Stimulated activated CD4-positive, alpha-beta T cell treated with anti-CD3 and anti-CD28 coated beads, Interleukin-1b, Interleukin-23, amount 100 ng/mL, for 1 hour (primary cell): ENCODE results near the gene PPP1R14C.

ENCODE experiments used
- DNase-seq, 2 donors: peaks; one replicate each; pipeline ENCODE4 v3.0.0-alpha.2; 2020; ENCODE audit warnings: low read depth in 2 of 2

The PPP1R14C gene

DNA sequence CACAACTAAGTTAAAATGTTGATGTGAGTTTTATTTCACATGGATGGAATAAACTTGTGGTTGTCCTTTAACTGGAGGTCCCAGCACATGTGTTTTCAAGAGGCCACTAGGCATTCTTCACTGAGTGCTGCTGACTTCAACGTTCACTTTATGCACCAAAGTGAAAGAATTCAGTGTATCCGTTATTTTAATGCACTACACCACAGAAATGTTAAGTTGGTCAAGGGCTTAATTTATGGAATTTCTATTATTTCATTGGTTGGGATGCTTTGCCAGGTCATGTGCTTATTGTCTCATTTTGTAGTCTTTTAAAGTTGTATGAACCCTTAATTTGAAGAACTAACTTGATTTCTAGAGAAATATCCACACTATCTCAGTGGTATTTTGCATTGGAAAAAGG is 106.4 kb downstream of the PPP1R14C start:
- DNase-seq = no peak

DNA sequence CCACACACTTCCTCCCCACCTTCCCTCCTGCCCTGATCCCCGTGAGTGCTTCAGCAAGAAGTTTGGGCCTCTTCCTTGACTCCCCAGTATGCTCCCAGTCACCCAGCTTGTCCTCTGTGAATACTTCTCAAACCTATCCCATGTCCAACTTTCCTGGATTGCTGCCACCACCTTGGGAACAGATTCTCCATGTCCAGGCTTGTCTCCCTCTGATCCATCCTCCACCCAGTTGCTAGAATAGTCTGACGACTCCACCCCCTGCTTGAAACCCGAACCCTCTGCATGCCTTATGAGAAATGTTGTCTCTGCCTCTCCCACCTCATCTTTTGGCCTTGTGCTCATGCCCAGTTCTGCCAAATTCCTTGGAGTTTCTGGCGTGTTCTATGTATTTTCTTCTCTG is 108.0 kb downstream of the PPP1R14C start:
- no peak for DNase-seq

GRCh38 chr6:150251566-150252186 is 108.8 kb downstream of the PPP1R14C start:
- DNase-seq = no peak

DNA sequence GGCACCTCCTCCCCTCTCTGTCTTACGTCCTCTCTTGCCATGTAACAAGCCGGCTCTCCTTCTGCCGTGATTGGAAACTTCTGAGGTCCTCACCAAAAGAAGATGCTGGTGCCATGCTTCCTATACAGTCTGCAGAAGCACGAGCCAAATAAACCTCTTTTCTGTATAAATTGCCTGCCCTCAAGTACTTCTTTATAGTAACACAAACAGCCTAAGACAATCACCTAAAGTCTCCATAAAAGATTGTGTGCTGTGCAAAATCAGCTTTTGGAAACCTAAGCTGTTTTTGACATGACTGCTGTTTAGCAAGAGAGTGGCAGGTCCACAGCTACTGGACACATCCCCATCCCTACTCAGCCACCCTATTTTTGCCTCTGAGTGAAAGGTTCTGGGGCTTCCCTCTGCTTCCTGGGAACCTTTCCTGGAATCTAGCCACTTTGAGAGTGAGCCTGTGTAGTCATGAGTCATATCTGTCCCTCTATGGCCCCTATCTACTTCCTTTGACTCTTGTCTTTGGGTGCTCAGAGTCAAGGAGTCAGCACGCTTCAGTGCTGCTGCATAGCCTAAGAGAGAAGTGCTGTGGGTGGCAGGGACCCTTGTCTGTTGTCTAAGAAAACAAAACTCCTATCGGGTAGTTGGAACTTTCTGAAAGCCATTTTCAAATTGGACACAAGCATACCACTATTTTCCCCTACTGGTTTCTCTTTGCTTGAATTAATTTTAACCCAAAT is 110.0 kb downstream of the PPP1R14C start:
- no peak for DNase-seq

- no peak for DNase-seq
Measured at GRCh38 chr6:150253489-150253888, 110.6 kb downstream of the PPP1R14C start.

DNA sequence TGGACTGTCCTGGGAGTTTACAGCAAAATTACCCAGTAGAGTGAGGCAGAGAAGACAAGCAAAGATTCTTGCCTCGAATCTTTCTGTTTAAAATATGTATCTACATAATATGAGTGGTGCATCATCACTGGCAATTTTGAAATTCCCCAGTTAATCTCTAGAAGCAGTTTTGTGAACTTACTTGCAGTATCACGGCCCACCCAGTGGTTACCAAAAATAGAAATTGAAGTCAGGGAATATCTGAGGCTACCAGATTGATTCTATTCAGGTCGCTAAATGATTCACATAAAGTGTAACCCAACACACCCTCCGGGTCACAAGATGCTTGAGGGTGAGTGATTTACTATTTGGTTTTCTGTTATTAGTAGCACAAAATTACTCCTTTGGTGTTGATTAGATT is 111.9 kb downstream of the PPP1R14C start:
- no peak for DNase-seq

GRCh38 chr6:150255840-150256239 is 113.0 kb downstream of the PPP1R14C start:
- no peak for DNase-seq

- no peak for DNase-seq
Measured at GRCh38 chr6:150256618-150257272, 113.9 kb downstream of the PPP1R14C start.

DNA sequence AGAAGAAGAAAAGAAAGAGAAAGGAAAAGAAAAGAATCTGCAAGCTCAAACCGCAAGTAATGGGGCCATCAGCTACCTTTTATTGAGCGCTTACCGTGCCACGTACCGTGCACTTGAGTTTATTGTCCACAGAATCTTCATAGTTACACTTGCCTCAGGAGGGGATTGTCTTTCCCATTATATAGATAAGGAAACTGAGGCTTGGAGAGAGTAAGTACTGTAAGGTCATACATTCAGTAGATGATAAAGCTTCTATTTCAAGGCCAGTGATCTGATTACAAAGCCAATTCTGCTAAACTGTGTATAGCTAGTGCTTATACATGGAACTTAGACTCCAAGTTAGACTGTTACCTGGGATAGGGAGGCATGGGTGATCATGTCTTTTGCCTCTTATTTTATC is 115.5 kb downstream of the PPP1R14C start:
- DNase-seq = no peak

DNA sequence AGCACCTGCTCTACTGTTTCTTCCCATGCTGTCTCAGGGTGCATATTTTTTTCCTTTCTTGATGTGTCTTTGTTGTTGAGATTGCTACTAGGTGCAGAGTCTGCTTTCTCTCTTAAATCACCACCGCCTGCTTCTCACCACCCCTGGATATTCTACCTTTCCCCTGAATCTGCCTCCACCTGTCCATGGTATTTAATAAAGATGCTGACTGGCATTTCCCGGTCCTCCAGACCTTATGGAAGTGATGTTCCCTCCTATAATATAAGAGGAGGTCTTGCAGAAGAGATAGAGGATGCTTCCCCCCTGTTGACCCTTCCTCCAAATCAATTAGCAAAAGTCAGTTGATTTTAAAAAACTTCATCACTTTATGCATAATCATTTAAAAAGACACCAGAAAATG is 118.1 kb downstream of the PPP1R14C start:
- no peak for DNase-seq

GRCh38 chr6:150261997-150262697 is 119.3 kb downstream of the PPP1R14C start:
- no peak for DNase-seq

- no peak for DNase-seq
Measured at GRCh38 chr6:150263765-150264404, 121.0 kb downstream of the PPP1R14C start.

- no peak for DNase-seq
Measured at GRCh38 chr6:150266309-150266708, 123.5 kb downstream of the PPP1R14C start.

DNA sequence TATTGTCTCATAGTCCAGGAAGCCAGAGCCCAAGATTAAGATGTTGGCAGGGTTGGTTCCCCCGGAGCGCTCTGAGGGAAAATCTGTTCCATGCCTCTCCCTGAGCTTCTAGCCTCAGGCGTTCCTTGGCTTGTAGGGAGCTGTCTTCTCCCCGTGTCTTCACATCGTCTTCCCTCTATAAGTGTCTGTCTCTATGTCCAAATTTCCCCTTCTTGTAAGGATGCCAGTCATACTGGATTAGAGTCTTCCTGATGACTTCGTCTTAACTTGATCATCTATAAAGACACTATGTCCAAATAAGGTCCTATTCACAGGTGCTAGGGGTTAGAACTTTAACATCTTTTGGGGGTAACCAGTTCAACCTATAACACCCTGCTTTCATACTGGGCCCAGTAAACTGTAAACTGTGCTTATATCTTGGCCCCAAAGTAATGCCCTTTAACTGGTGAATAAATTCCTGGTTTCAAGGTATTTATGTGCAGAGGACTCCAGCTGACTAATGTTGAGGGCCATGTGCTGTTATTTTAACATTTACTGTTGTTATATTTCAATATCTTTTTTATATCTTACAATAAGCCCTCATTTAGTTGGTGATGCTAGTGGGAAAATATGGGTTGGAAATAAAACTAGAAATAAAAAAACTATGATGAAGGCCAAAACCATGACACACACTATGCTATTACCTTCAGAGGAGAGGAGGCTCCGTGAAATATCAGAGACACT is 124.3 kb downstream of the PPP1R14C start:
- DNase-seq = no peak

- no peak for DNase-seq
Measured at GRCh38 chr6:150267686-150268561, 125.1 kb downstream of the PPP1R14C start.

DNA sequence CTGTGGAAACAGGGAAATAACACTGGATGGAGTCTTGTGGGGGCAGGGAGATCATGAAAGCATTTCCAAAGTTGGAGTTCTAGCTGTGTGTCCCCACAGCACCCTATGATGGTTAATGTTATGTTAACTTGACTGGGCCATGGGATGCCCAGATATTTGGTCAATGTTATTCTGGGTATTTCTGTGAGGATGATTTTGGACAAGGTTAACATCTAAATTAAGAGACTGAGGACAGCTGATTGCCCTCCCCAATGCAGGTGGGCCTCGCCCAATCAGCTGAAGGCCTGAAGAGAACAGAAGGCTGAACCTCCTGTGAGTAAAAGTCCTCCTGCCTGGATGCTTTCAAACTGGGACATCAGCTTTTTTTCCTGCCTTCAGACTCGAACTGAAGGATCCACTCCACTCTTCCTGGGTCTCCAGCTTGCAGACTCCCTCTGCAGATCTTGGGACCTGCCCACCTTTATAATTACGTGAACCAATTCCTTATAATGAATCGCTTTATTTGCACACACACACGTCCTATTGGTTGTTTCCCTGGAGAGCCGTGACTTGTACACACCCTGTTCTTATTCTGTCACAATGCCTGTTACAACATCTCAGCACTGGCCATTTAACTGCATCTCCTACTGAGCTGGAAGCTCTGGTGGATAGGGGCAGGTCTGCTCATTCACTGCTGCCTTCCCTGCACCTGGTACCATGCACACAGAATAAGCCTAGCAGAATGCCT is 126.4 kb downstream of the PPP1R14C start:
- no peak for DNase-seq

- DNase-seq = no peak
Measured at GRCh38 chr6:150269857-150270223, 127.0 kb downstream of the PPP1R14C start.

DNA sequence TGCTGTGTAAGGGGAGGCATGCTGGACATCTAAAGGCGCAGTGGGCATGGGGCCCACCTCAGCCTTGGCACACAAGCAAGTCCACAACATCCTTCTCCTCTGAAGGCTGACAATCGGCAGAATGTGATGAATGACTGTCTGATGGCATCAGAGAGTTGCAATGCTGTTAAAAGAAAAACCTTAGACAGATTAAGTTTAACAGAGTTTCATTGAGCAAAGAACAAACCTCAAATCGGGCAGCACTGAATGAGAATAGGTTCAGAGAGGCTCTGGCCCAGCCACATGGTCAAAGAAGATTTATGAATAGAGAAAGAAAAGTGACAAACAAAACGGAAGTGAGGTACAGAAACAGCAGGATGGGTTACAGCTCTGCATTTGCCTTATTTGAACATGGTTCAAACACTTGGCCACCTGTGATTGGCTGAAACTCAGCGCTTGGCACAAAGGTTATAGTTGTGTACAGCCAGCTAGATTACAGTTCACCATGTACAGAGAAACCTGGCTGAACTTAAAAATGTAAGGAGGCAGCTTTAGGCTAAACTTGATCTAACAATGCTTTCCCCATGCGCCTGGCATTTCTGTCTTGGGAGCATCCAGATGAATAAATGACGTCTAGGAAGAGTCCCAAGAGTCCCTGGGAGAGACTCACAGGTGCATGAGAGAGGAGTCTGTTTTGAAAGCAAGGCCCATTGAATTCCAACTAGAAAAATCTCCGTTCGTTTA is 127.6 kb downstream of the PPP1R14C start:
- no peak for DNase-seq

DNA sequence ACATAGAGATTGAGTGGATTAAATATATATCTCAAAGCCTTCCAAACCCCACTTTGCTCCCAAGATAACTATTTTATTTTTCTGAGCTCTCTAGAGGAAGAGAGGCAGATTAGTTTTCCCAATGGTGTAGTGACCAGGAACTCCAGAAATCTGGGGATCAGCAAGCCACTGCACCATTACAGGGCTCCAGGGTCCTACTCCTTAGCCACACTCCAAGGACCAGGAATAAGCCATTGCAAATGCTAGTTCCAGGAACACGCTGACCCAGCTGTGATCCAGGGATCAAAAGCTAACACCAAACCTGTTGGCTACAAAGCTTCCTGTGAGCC is 128.3 kb downstream of the PPP1R14C start:
- DNase-seq = no peak
